Breast epithelium (tissue), 4 donors: ENCODE measurements around the gene PSD2. TPM values are rescaled to one million over a fixed set of nuclear protein-coding genes. Genes with fewer than 3 reads are reported as not detected.

ENCODE experiments used
- DNase-seq, 2 donors: peaks; one replicate each; pipeline ENCODE4 v3.0.0-alpha.2; 2019; ENCODE audit warnings: low spot score in 2 of 2
- H3K27ac ChIP-seq, 2 donors: fragments of 200-600 bp; sonication (generic) in 1 of 2; one replicate each; pipeline ENCODE4 v1.5.1; 2016 to 2019; ENCODE audit warnings: mild to moderate bottlenecking in 1 of 2
- H3K27me3 ChIP-seq, 2 donors: fragments of 200-600 bp; sonication (generic) in 1 of 2; one replicate each; pipeline versions ENCODE4 v1.5.1 to v1.6.0; 2017 to 2019; ENCODE audit warnings: control low read depth in 1 of 2, mild to moderate bottlenecking in 1 of 2
- H3K36me3 ChIP-seq: fragments of 200-600 bp; one replicate; pipeline ENCODE4 v1.5.1; 2019
- H3K4me1 ChIP-seq, 2 donors: fragments of 200-600 bp; sonication (generic); one replicate each; pipeline ENCODE4 v1.5.1; 2016 to 2019; ENCODE audit warnings: control low read depth in 1 of 2
- H3K4me3 ChIP-seq, 3 donors: fragments of 200-600 bp; sonication (generic); 1 replicate in 2 of 3; 2 replicates in 1 of 3; pipeline ENCODE4 v1.5.1; 2016 to 2019; ENCODE audit warnings: mild to moderate bottlenecking in 3 of 3, moderate library complexity in 2 of 3
- H3K9me3 ChIP-seq, 2 donors: fragments of 200-600 bp; sonication (generic) in 1 of 2; one replicate each; pipeline ENCODE4 v1.5.1; 2016 to 2019; ENCODE audit warnings: control low read depth in 1 of 2
- POLR2A ChIP-seq: fragments of 450-650 bp; IDR thresholded peaks from one replicate; pipeline ENCODE4 v1.6.1; 2016; ENCODE audit warnings: antibody characterized with exemption, mild to moderate bottlenecking, moderate library complexity
- POLR2AphosphoS5 ChIP-seq, 3 donors: sonication (generic); formaldehyde crosslinking; IDR thresholded peaks; one replicate each; pipeline ENCODE4 v1.6.1; 2017; ENCODE audit warnings: antibody characterized with exemption in 3 of 3
- intact Hi-C: fragments of 100-400 bp; cut with DNase I; formaldehyde crosslinking; loops from one replicate; pipeline ENCODE4 v1.15.1; 2023; ENCODE audit warnings: low total_unique reads
- total RNA-seq, 3 donors: library from RNA; depleted of rRNA; stranded (reverse); fragments of >200 nt; gene quantifications; one replicate each; pipeline ENCODE4 v1.1.0, GENCODE V29; 2016
- TF ChIP-seq, protein P1 (sequence below), 3 donors: fragments of 450-650 bp; IDR thresholded peaks; one replicate each; pipeline ENCODE4 v1.5.1; 2016 to 2017; ENCODE audit warnings: antibody characterized with exemption in 3 of 3, mild to moderate bottlenecking in 3 of 3, moderate library complexity in 3 of 3

PSD2 gene
- total RNA-seq, 3 donors from 2014 or later, result 0.66 to 1.8 TPM; not detected in 1

DNA sequence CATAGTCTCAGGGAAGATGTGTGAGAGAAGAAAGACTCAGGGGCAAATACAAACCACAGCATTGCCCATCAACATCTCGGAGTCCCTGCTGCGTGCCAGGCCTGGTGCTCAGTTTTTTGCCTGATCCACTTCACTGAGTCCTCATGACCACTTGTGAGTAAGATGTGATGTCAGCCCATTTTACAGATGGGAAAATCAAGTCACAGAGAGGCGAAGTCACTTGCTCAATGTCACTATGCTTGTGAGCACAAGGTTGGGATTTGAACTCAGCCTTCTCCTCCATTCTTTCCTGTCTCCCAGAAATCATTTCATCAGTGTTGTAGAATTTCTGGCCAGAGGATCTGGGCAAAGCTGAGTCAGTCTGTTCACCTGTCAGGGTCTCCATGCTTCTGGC is 34.6 kb upstream of the PSD2 start:
- H3K36me3 ChIP-seq, result no peaks in the 10 kb centered on the region
- no peak overlapping the region for H3K4me3 ChIP-seq
- no peak for DNase-seq
- no peaks in the 10 kb centered on the region for H3K9me3 ChIP-seq
- H3K27me3 ChIP-seq, result peaks cover 4 to 25% of the 10 kb centered on the region in 2 donors
- H3K27ac ChIP-seq, result no peak overlapping the region
- intact Hi-C loops, result no loop called here
- no peaks in the 10 kb centered on the region for H3K4me1 ChIP-seq
- TF ChIP-seq POLR2A, result no peak
- TF ChIP-seq, protein P1, sequence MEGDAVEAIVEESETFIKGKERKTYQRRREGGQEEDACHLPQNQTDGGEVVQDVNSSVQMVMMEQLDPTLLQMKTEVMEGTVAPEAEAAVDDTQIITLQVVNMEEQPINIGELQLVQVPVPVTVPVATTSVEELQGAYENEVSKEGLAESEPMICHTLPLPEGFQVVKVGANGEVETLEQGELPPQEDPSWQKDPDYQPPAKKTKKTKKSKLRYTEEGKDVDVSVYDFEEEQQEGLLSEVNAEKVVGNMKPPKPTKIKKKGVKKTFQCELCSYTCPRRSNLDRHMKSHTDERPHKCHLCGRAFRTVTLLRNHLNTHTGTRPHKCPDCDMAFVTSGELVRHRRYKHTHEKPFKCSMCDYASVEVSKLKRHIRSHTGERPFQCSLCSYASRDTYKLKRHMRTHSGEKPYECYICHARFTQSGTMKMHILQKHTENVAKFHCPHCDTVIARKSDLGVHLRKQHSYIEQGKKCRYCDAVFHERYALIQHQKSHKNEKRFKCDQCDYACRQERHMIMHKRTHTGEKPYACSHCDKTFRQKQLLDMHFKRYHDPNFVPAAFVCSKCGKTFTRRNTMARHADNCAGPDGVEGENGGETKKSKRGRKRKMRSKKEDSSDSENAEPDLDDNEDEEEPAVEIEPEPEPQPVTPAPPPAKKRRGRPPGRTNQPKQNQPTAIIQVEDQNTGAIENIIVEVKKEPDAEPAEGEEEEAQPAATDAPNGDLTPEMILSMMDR (IDR thresholded peaks at IDR 0.05), result no peak
- no peak for TF ChIP-seq POLR2AphosphoS5 (IDR thresholded peaks at IDR 0.05)

DNA sequence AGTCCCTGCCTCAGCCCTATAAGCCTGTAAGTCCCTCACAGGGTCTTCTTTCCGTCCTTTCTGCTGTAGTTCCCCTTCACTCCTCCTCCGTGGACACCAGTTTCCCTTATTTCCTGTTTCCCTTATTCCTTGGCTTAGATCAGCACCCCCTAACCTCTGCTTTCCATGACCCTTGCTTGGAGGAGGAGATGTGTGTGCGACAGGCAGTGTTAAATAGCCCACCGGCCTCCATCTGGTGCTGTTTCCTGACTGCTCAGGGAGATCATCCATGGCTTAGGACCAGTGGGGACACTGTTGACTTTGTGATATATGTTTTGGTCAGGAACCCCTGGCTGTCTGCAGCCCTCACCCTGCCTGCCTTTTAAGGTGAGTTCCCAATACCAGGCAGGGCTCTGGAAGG is 34.1 kb upstream of the PSD2 start:
- Histone ChIP-seq H3K27ac (no peak overlapping the region), H3K36me3 (no peaks in the 10 kb centered on the region), H3K4me1 (no peaks in the 10 kb centered on the region), H3K9me3 (no peaks in the 10 kb centered on the region), H3K27me3 (peaks cover under 1 to 21% of the 10 kb centered on the region in 2 donors), H3K4me3 (no peak overlapping the region)
- TF ChIP-seq, protein P1 (IDR thresholded peaks at IDR 0.05), result no peak
- TF ChIP-seq POLR2AphosphoS5 (IDR thresholded peaks at IDR 0.05) (no peak), POLR2A (no peak)
- intact Hi-C loops, result no loop called here
- DNase-seq, result no peak

DNA sequence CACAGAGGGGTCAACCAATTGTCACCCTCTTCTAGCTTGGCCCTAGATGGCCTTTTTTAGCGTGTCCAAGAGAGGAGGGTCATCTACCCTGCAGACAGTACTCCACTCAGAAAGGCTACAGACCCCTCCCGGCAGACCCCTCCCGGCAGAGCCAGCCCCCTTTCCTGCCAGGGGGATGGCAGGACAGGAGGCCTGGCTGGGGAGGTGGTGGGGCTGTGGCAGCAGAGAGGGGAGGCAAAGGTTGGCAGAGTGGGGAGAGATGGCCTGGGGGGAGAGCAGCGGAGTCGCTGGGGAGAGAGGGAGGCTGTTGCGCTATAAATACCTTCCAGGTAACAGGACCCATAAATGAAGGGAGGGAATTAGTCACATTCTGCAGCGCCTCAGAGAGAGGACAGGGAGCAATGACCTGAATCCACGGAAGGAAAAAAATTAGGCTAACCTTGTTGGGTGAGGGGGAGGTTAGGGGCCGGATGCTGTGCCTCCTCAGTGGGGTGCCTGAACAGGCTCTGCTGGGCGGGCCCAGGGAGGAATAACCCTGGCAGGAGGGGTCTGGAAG is 32.9 kb upstream of the PSD2 start:
- peaks cover 0 to 19% of the 10 kb centered on the region in 2 donors for H3K27me3 ChIP-seq
- no peaks in the 10 kb centered on the region for H3K9me3 ChIP-seq
- H3K4me3 ChIP-seq, result no peak overlapping the region
- H3K4me1 ChIP-seq, result no peaks in the 10 kb centered on the region
- intact Hi-C loops, result no loop called here
- no peak for TF ChIP-seq POLR2A
- TF ChIP-seq POLR2AphosphoS5 (IDR thresholded peaks at IDR 0.05), result no peak
- TF ChIP-seq, protein P1 (IDR thresholded peaks at IDR 0.05), result no peak
- H3K36me3 ChIP-seq, result no peaks in the 10 kb centered on the region
- no peak for DNase-seq
- no peak overlapping the region for H3K27ac ChIP-seq

DNA sequence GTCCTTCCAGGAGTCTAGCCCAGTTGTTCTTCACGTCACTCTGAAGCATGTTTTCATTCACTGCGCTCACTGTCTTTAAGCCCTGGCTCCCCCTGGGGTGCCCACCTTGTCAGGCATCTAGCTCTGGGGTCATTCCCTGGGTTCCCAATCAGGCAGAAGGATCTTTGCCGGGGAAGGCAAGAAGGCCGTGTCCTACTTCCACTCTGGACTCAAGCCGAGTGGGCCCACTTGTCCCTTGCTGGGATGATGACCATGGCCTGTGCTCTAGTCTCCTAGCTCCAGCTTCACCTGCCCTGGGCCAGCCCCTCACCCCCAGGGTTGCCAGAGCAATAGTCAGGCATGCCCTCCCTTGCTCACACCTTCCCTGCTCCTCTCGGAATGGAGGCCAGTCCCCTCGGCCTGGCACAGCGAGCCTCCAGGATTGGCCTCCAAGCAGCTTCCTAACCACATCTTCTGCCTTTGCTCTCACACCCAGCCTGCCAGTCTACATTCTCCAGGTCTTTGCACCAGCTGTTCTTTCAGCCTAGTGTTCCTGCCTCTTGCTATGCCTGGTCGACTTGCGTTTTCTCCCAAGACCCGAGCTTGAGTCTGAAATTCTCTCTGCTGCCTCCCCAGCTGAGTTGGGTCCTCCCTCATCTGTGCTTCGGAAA is 32.2 kb upstream of the PSD2 start:
- no peaks in the 10 kb centered on the region for H3K9me3 ChIP-seq
- H3K27me3 ChIP-seq, result peaks cover 0 to 19% of the 10 kb centered on the region in 2 donors
- DNase-seq, result no peak
- H3K36me3 ChIP-seq, result no peaks in the 10 kb centered on the region
- intact Hi-C loops, result no loop called here
- TF ChIP-seq POLR2A (no peak), POLR2AphosphoS5 (IDR thresholded peaks at IDR 0.05) (no peak)
- TF ChIP-seq, protein P1 (IDR thresholded peaks at IDR 0.05), result no peak
- no peak overlapping the region for H3K4me3 ChIP-seq
- H3K4me1 ChIP-seq, result no peaks in the 10 kb centered on the region
- no peak overlapping the region for H3K27ac ChIP-seq

DNA sequence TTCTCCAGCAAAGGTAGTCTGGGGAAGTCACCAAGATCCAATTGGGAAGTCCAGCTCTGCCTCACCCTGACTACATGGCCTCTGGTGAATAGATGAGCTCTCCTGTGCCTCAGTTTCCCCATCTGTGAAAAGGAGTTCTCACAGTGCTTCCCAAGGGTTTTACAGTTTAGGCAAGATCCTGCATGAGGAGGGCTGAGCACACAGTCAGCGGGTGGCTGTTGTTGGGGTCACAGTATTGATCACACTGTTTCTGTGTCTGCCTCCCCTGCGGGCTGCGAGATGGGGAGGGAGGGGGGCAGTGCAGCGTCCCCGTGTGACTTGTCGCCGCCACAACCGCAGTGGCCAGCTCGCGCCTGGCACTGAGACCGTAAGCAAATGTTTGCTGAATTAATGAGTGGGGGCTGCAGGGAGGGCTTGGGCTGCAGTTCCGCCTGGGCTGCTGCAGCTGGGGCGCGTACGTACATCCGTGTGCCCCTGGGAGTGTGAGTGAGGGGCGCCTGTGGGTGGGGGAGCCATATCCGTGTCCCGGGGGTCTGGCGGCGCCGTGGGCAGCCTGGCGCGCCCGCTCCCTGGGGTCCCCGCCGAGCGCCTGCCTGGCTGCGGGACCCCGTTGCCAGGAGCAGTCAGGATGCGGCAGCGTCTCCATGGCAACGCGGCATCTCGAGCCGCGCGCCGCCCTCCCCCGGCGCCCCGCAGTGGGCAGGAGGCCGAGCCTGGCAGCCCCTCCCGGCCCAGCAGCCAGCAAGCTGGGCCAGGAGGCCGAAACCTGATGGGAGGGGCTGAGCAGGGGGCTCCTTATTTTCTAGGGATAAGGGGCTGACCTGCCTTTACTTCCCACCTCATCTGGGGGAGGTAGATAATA is 31.4 kb upstream of the PSD2 start:
- no peaks in the 10 kb centered on the region for H3K36me3 ChIP-seq
- H3K9me3 ChIP-seq, result no peaks in the 10 kb centered on the region
- DNase-seq, result no peak
- TF ChIP-seq POLR2AphosphoS5 (IDR thresholded peaks at IDR 0.05), result no peak
- no peak overlapping the region for H3K4me3 ChIP-seq
- intact Hi-C loops, result no loop called here
- no peaks in the 10 kb centered on the region for H3K4me1 ChIP-seq
- no peak overlapping the region for H3K27ac ChIP-seq
- H3K27me3 ChIP-seq, result peaks cover 0 to 19% of the 10 kb centered on the region in 2 donors
